ENCODE measurements around the gene ZNF736. TPM values are rescaled to one million over a fixed set of nuclear protein-coding genes. Genes with fewer than 3 reads are reported as not detected.
"Not testable (repeated sequence)": the region's sequence is repeated elsewhere in the genome, so short reads cannot be mapped to it uniquely, and the experiment has no call there.

The ZNF736 gene
- polyA plus RNA-seq, 3 donors: 1.3 to 7.1 (median 1.4) TPM

DNA sequence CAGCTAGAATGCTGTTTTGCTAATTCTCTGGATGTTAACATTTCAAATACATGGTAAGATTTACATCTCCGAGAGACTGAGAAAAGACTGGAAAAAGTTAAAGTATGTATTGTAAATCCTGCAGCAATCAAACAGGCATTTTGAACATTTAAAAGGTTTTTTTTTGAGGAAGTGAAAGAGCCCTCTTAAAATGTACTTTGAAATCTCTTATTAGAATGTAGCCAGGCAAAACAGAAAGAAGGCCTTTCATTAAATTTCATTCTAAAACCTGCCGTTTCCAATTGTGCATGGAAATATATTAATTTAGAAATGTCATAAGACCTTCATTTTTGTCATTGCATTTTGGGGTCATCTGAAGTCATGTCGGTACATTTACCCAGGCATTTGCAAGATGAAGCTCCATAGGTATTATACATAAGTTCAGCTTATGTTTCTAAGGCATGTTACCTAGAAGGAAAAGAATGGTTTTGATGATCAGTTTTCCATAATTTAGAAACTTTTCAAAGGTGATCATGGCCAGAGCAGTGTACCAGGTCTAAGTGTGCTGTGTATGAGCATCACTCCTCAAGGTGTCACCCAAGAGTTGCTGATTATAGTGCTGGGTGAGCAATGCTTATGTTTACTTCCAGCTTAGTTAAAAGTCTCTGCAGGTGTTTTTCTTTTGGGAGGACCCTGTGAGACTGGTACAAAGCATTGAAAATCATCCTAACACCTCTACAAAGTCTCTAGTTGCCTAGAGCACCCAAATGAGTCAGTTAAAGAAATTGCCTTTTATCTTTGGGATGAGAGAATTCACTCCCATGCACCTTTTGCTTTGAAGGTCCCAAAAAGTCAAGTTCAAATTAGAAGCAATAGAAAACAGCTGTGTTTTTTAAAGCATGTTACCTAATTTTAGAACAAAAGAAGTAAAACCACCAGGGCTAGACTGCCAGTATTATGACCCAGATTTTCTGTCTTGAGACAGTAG is 7.1 kb downstream of the ZNF736 start:
- Histone ChIP-seq H3K27me3 (ENCODE audit: control insufficient read depth in 2 of 2, insufficient read depth in 2 of 2, low read length in 2 of 2) (no peaks in the 10 kb centered on the region), H3K27ac (ENCODE audit: low read depth in 1 of 2, low read length in 2 of 2) (no peak overlapping the region), H3K36me3 (replicated peaks in 1 of 2; ENCODE audit: control insufficient read depth in 1 of 2, insufficient read depth in 2 of 2, low read length in 2 of 2) (peaks cover 0 to 30% of the 10 kb centered on the region in 2 donors), H3K4me3 (replicated peaks in 1 of 3; ENCODE audit: low read depth in 2 of 3, low read length in 3 of 3) (no peak overlapping the region), H3K4me1 (ENCODE audit: control insufficient read depth in 1 of 2, insufficient read depth in 2 of 2, low read length in 2 of 2) (no peaks in the 10 kb centered on the region), H3K9me3 (replicated peaks in 1 of 2; ENCODE audit: control insufficient read depth in 1 of 2, insufficient read depth in 1 of 2, low read length in 2 of 2) (peaks cover 15 to 45% of the 10 kb centered on the region in 2 donors), H3K4me2 (replicated peaks; ENCODE audit: extremely low read depth, low read length, poor library complexity, severe bottlenecking) (no peak overlapping the region), H3K9ac (ENCODE audit: insufficient read depth, low read length, poor library complexity, severe bottlenecking) (no peak overlapping the region), H3K79me2 (ENCODE audit: insufficient read depth, low read length) (peaks cover 90% of the 10 kb centered on the region), H4K20me1 (ENCODE audit: insufficient read depth, low read length) (no peaks in the 10 kb centered on the region), H2AFZ (ENCODE audit: insufficient read depth, low read depth, low read length, poor library complexity, severe bottlenecking) (no peak overlapping the region)
- DNase-seq: no peak
- TF ChIP-seq, protein P1, sequence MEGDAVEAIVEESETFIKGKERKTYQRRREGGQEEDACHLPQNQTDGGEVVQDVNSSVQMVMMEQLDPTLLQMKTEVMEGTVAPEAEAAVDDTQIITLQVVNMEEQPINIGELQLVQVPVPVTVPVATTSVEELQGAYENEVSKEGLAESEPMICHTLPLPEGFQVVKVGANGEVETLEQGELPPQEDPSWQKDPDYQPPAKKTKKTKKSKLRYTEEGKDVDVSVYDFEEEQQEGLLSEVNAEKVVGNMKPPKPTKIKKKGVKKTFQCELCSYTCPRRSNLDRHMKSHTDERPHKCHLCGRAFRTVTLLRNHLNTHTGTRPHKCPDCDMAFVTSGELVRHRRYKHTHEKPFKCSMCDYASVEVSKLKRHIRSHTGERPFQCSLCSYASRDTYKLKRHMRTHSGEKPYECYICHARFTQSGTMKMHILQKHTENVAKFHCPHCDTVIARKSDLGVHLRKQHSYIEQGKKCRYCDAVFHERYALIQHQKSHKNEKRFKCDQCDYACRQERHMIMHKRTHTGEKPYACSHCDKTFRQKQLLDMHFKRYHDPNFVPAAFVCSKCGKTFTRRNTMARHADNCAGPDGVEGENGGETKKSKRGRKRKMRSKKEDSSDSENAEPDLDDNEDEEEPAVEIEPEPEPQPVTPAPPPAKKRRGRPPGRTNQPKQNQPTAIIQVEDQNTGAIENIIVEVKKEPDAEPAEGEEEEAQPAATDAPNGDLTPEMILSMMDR (IDR thresholded peaks at IDR 0.05): no peak
- H3K4me3 Mint-ChIP-seq: no peak overlapping the region
- intact Hi-C loops (cut with micrococcal nuclease): no loop called here
- no peak overlapping the region for H3K27ac Mint-ChIP-seq
- H3K36me3 Mint-ChIP-seq: peaks cover 26 to 46% of the 10 kb centered on the region in 2 donors
- no peaks in the 10 kb centered on the region for H3K27me3 Mint-ChIP-seq (ENCODE audit: low read depth in 3 of 3)
- H3K9me3 Mint-ChIP-seq: peaks cover 14 to 40% (median 33%) of the 10 kb centered on the region in 7 donors
- no CpG with 5 or more reads among the region's 3 CpGs for WGBS (ENCODE audit: insufficient coverage)
- peaks cover 2% of the 10 kb centered on the region for H3K4me1 Mint-ChIP-seq

DNA sequence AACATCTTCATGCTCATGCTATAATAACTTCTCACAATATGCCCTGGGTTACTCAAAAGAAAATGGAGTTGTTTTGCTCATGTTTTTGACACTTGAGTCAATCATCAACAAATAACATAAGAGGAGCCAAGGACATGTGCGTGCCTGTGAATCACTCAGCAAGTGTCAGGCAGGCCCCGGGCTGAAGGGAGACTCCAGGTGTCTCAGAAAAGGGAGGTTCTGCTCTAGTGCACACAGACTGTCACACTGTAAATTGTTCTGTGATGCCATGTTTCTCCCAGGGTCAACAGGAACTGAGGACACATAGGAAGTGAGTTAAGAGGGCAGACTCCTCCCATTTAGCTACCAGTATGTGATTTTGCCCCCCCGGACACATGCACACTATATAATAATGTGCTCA is 10.4 kb downstream of the ZNF736 start:
- H3K4me3 Mint-ChIP-seq; H3K4me1 Mint-ChIP-seq; DNase-seq; H2AFZ ChIP-seq (ENCODE audit: insufficient read depth, low read depth, low read length, poor library complexity, severe bottlenecking); H3K4me3 ChIP-seq (replicated peaks in 1 of 3; ENCODE audit: low read depth in 2 of 3, low read length in 3 of 3); H4K20me1 ChIP-seq (ENCODE audit: insufficient read depth, low read length); H3K27me3 Mint-ChIP-seq (ENCODE audit: low read depth in 3 of 3); H3K4me2 ChIP-seq (replicated peaks; ENCODE audit: extremely low read depth, low read length, poor library complexity, severe bottlenecking); H3K27me3 ChIP-seq (ENCODE audit: control insufficient read depth in 2 of 2, insufficient read depth in 2 of 2, low read length in 2 of 2); H3K4me1 ChIP-seq (ENCODE audit: control insufficient read depth in 1 of 2, insufficient read depth in 2 of 2, low read length in 2 of 2); H3K27ac ChIP-seq (ENCODE audit: low read depth in 1 of 2, low read length in 2 of 2); H3K9ac ChIP-seq (ENCODE audit: insufficient read depth, low read length, poor library complexity, severe bottlenecking); intact Hi-C loops (cut with micrococcal nuclease); H3K27ac Mint-ChIP-seq: not testable (repeated sequence)
- Mint-ChIP-seq H3K36me3 (peaks cover 24 to 57% of the 10 kb centered on the region in 2 donors), H3K9me3 (peaks cover 30 to 54% (median 46%) of the 10 kb centered on the region in 7 donors)
- Histone ChIP-seq H3K79me2 (ENCODE audit: insufficient read depth, low read length) (peaks cover 90% of the 10 kb centered on the region), H3K36me3 (replicated peaks in 1 of 2; ENCODE audit: control insufficient read depth in 1 of 2, insufficient read depth in 2 of 2, low read length in 2 of 2) (peaks cover 0 to 38% of the 10 kb centered on the region in 2 donors), H3K9me3 (replicated peaks in 1 of 2; ENCODE audit: control insufficient read depth in 1 of 2, insufficient read depth in 1 of 2, low read length in 2 of 2) (peaks cover 20 to 73% of the 10 kb centered on the region in 2 donors)
- WGBS (ENCODE audit: insufficient coverage): 100% methylated on average over 3 of the region's 3 CpGs

DNA sequence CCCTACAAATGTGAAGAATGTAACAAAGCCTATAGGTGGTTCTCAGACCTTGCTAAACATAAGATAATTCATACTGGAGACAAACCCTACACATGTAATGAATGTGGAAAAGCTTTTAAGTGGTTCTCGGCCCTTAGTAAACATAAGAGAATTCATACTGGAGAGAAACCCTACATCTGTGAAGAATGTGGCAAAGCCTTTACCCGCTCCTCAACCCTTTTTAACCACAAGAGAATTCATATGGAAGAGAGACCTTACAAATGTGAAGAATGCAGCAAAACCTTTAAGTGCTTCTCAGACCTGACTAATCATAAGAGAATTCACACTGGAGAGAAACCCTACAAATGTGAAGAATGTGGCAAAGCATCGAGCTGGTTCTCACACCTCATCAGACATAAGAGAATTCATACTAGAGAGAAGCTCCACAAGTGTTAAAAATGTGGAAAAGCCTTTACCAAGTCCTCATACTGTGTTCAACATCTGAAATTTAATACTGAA is 35.0 kb downstream of the ZNF736 start:
- peak overlapping the region in 1 of 3 experiments; percentile 42 for H3K4me3 ChIP-seq (replicated peaks in 1 of 3; ENCODE audit: low read depth in 2 of 3, low read length in 3 of 3)
- peaks cover 55 to 95% (median 91%) of the 10 kb centered on the region in 7 donors for H3K9me3 Mint-ChIP-seq
- not testable (repeated sequence) for DNase-seq

More for the DNA sequence above, 35.0 kb downstream of the ZNF736 start:
- H3K27me3 ChIP-seq (ENCODE audit: control insufficient read depth in 2 of 2, insufficient read depth in 2 of 2, low read length in 2 of 2); H2AFZ ChIP-seq (ENCODE audit: insufficient read depth, low read depth, low read length, poor library complexity, severe bottlenecking); H4K20me1 ChIP-seq (ENCODE audit: insufficient read depth, low read length); intact Hi-C loops (cut with micrococcal nuclease); H3K27ac ChIP-seq (ENCODE audit: low read depth in 1 of 2, low read length in 2 of 2); H3K4me2 ChIP-seq (replicated peaks; ENCODE audit: extremely low read depth, low read length, poor library complexity, severe bottlenecking); H3K9ac ChIP-seq (ENCODE audit: insufficient read depth, low read length, poor library complexity, severe bottlenecking); H3K27me3 Mint-ChIP-seq (ENCODE audit: low read depth in 3 of 3); H3K27ac Mint-ChIP-seq; H3K4me1 Mint-ChIP-seq; H3K4me3 Mint-ChIP-seq; H3K4me1 ChIP-seq (ENCODE audit: control insufficient read depth in 1 of 2, insufficient read depth in 2 of 2, low read length in 2 of 2); H3K79me2 ChIP-seq (ENCODE audit: insufficient read depth, low read length): not testable (repeated sequence)
- H3K36me3 Mint-ChIP-seq: peaks cover 29 to 53% of the 10 kb centered on the region in 2 donors
- WGBS (ENCODE audit: insufficient coverage): no CpG with 5 or more reads among the region's 3 CpGs
- peaks cover 7 to 68% of the 10 kb centered on the region in 2 donors for H3K36me3 ChIP-seq (replicated peaks in 1 of 2; ENCODE audit: control insufficient read depth in 1 of 2, insufficient read depth in 2 of 2, low read length in 2 of 2)
- H3K9me3 ChIP-seq (replicated peaks in 1 of 2; ENCODE audit: control insufficient read depth in 1 of 2, insufficient read depth in 1 of 2, low read length in 2 of 2): peaks cover 49 to 99% of the 10 kb centered on the region in 2 donors

Measured in CD14-positive monocyte (primary cell).